Right atrium auricular region (tissue), 2 donors: ENCODE results near the gene TCF7L2. TPM values are rescaled to one million over a fixed set of nuclear protein-coding genes. Genes with fewer than 3 reads are reported as not detected.

Source experiments
- DNase-seq: peaks from one replicate; pipeline ENCODE4 v3.0.0-alpha.2; 2019; ENCODE audit warnings: low spot score
- H3K27ac ChIP-seq, 2 donors: fragments of 200-600 bp; sonication (generic); 1 replicate in 1 of 2; 2 replicates in 1 of 2; pipeline ENCODE4 v1.5.1; 2016 to 2019
- H3K27me3 ChIP-seq, 2 donors: fragments of 200-600 bp; sonication (generic); one replicate each; pipeline versions ENCODE4 v1.5.1 to v1.6.0; 2017 to 2019
- H3K36me3 ChIP-seq: fragments of 200-600 bp; sonication (generic); one replicate; pipeline ENCODE4 v1.5.1; 2016
- H3K4me1 ChIP-seq, 2 donors: fragments of 200-600 bp; sonication (generic); one replicate each; pipeline versions ENCODE4 v1.5.1 to v1.6.0; 2017 to 2019
- H3K4me3 ChIP-seq, 2 donors: fragments of 200-600 bp; sonication (generic); 1 replicate in 1 of 2; 2 replicates in 1 of 2; pipeline ENCODE4 v1.5.1; 2017 to 2019; ENCODE audit warnings: mild to moderate bottlenecking in 1 of 2, moderate library complexity in 1 of 2
- H3K9me3 ChIP-seq, 2 donors: fragments of 200-600 bp; sonication (generic); one replicate each; pipeline ENCODE4 v1.5.1; 2019
- CTCF ChIP-seq, 2 donors: fragments of 200-600 bp; sonication (generic); IDR thresholded peaks; one replicate each; pipeline ENCODE4 v1.5.1; 2019; ENCODE audit warnings: antibody characterized with exemption in 2 of 2
- total RNA-seq, 2 donors: library from RNA; depleted of rRNA; stranded (reverse); fragments of >200 nt; gene quantifications; one replicate each; pipeline ENCODE4 v1.1.0, GENCODE V29; 2016

The TCF7L2 gene
- total RNA-seq, 2 donors from 2014 or later: 8.5 to 11.3 TPM

- H3K36me3 ChIP-seq: no peaks in the 10 kb centered on the region
Observed at GRCh38 chr10:113006656-113007342, 56.8 kb downstream of the TCF7L2 start.

GRCh38 chr10:113007343-113007771, 57.3 kb downstream of the TCF7L2 start:
- H3K9me3 ChIP-seq: no peaks in the 10 kb centered on the region
- peaks cover 0 to 45% of the 10 kb centered on the region in 2 donors for H3K4me1 ChIP-seq
- H3K4me3 ChIP-seq: no peak overlapping the region
- no peak for DNase-seq
- no peak for TF ChIP-seq CTCF (IDR thresholded peaks at IDR 0.05)
- H3K27me3 ChIP-seq: no peaks in the 10 kb centered on the region
- no peak overlapping the region for H3K27ac ChIP-seq
- no peaks in the 10 kb centered on the region for H3K36me3 ChIP-seq

More at GRCh38 chr10:113006656-113007342, 56.8 kb downstream of the TCF7L2 start:
- Histone ChIP-seq H3K4me3 (no peak overlapping the region), H3K27me3 (no peaks in the 10 kb centered on the region), H3K4me1 (peaks cover 0 to 51% of the 10 kb centered on the region in 2 donors), H3K9me3 (no peaks in the 10 kb centered on the region), H3K27ac (no peak overlapping the region)
- TF ChIP-seq CTCF (IDR thresholded peaks at IDR 0.05): no peak
- no peak for DNase-seq

GRCh38 chr10:113007821-113008220, 57.8 kb downstream of the TCF7L2 start:
- no peak overlapping the region for H3K27ac ChIP-seq
- H3K4me1 ChIP-seq: peaks cover 0 to 40% of the 10 kb centered on the region in 2 donors
- no peaks in the 10 kb centered on the region for H3K27me3 ChIP-seq
- no peaks in the 10 kb centered on the region for H3K9me3 ChIP-seq
- H3K4me3 ChIP-seq: no peak overlapping the region
- TF ChIP-seq CTCF (IDR thresholded peaks at IDR 0.05): no peak
- no peaks in the 10 kb centered on the region for H3K36me3 ChIP-seq
- no peak for DNase-seq

- Histone ChIP-seq H3K27ac (no peak overlapping the region), H3K4me3 (no peak overlapping the region), H3K27me3 (no peaks in the 10 kb centered on the region), H3K36me3 (no peaks in the 10 kb centered on the region), H3K4me1 (peaks cover 0 to 21% of the 10 kb centered on the region in 2 donors), H3K9me3 (no peaks in the 10 kb centered on the region)
- DNase-seq: no peak
- no peak for TF ChIP-seq CTCF (IDR thresholded peaks at IDR 0.05)
Observed at GRCh38 chr10:113011592-113012374, 61.7 kb downstream of the TCF7L2 start.

- H3K4me1 ChIP-seq: peaks cover 3 to 38% of the 10 kb centered on the region in 2 donors
- no peaks in the 10 kb centered on the region for H3K36me3 ChIP-seq
- no peak for TF ChIP-seq CTCF (IDR thresholded peaks at IDR 0.05)
- no peaks in the 10 kb centered on the region for H3K9me3 ChIP-seq
- DNase-seq: no peak
- no peaks in the 10 kb centered on the region for H3K27me3 ChIP-seq
- no peak overlapping the region for H3K27ac ChIP-seq
- H3K4me3 ChIP-seq: no peak overlapping the region
Observed at GRCh38 chr10:113015201-113015600, 65.2 kb downstream of the TCF7L2 start.
